ENCODE measurements around the gene PLCL1.

The PLCL1 gene

GRCh38 chr2:198117406-198118041, 313.1 kb downstream of the PLCL1 start:
- DNase-seq (ENCODE audit: low read depth, low spot score), result peak; percentile 26
- H3K4me3 ChIP-seq (ENCODE audit: low read length), result no peak overlapping the region

- no peak overlapping the region for H3K4me3 ChIP-seq (ENCODE audit: low read length)
- peak; percentile 62 for DNase-seq (ENCODE audit: low read depth, low spot score)
Measured at GRCh38 chr2:198127627-198128026, 323.2 kb downstream of the PLCL1 start.

- H3K4me3 ChIP-seq (ENCODE audit: low read length), result no peak overlapping the region
- DNase-seq (ENCODE audit: low read depth, low spot score), result no peak
Measured at GRCh38 chr2:198129609-198130008, 325.2 kb downstream of the PLCL1 start.

GRCh38 chr2:198134293-198134955, 330.0 kb downstream of the PLCL1 start:
- no peak for DNase-seq (ENCODE audit: low read depth, low spot score)
- no peak overlapping the region for H3K4me3 ChIP-seq (ENCODE audit: low read length)

- H3K4me3 ChIP-seq (ENCODE audit: low read length), result no peak overlapping the region
- no peak for DNase-seq (ENCODE audit: low read depth, low spot score)
Measured at GRCh38 chr2:198135481-198135934, 331.1 kb downstream of the PLCL1 start.

GRCh38 chr2:198136142-198136541, 331.7 kb downstream of the PLCL1 start:
- DNase-seq (ENCODE audit: low read depth, low spot score), result no peak
- H3K4me3 ChIP-seq (ENCODE audit: low read length), result no peak overlapping the region

- no peak for DNase-seq (ENCODE audit: low read depth, low spot score)
Measured at GRCh38 chr2:198137733-198138132, 333.3 kb downstream of the PLCL1 start.

GRCh38 chr2:198141726-198142125, 337.3 kb downstream of the PLCL1 start:
- no peak overlapping the region for H3K4me3 ChIP-seq (ENCODE audit: low read length)

More at GRCh38 chr2:198137733-198138132, 333.3 kb downstream of the PLCL1 start:
- H3K4me3 ChIP-seq (ENCODE audit: low read length), result no peak overlapping the region

GRCh38 chr2:198143156-198143555, 338.8 kb downstream of the PLCL1 start:
- no peak overlapping the region for H3K4me3 ChIP-seq (ENCODE audit: low read length)
- DNase-seq (ENCODE audit: low read depth, low spot score), result no peak

More at GRCh38 chr2:198141726-198142125, 337.3 kb downstream of the PLCL1 start:
- DNase-seq (ENCODE audit: low read depth, low spot score), result no peak

GRCh38 chr2:198143793-198144192, 339.4 kb downstream of the PLCL1 start:
- DNase-seq (ENCODE audit: low read depth, low spot score), result no peak
- no peak overlapping the region for H3K4me3 ChIP-seq (ENCODE audit: low read length)

GRCh38 chr2:198144660-198145059, 340.3 kb downstream of the PLCL1 start:
- peak; percentile 98 for DNase-seq (ENCODE audit: low read depth, low spot score)

GRCh38 chr2:198146346-198146940, 342.1 kb downstream of the PLCL1 start:
- H3K4me3 ChIP-seq (ENCODE audit: low read length), result no peak overlapping the region
- no peak for DNase-seq (ENCODE audit: low read depth, low spot score)

More at GRCh38 chr2:198144660-198145059, 340.3 kb downstream of the PLCL1 start:
- no peak overlapping the region for H3K4me3 ChIP-seq (ENCODE audit: low read length)

GRCh38 chr2:198157314-198157713, 352.9 kb downstream of the PLCL1 start:
- DNase-seq (ENCODE audit: low read depth, low spot score), result no peak
- no peak overlapping the region for H3K4me3 ChIP-seq (ENCODE audit: low read length)

- DNase-seq (ENCODE audit: low read depth, low spot score), result no peak
- H3K4me3 ChIP-seq (ENCODE audit: low read length), result no peak overlapping the region
Measured at GRCh38 chr2:198161151-198161550, 356.8 kb downstream of the PLCL1 start.

GRCh38 chr2:198162276-198162675, 357.9 kb downstream of the PLCL1 start:
- no peak for DNase-seq (ENCODE audit: low read depth, low spot score)
- H3K4me3 ChIP-seq (ENCODE audit: low read length), result no peak overlapping the region

GRCh38 chr2:198164843-198165242, 360.4 kb downstream of the PLCL1 start:
- H3K4me3 ChIP-seq (ENCODE audit: low read length), result no peak overlapping the region
- DNase-seq (ENCODE audit: low read depth, low spot score), result no peak

GRCh38 chr2:198165289-198165688, 360.9 kb downstream of the PLCL1 start:
- H3K4me3 ChIP-seq (ENCODE audit: low read length), result no peak overlapping the region
- no peak for DNase-seq (ENCODE audit: low read depth, low spot score)

- H3K4me3 ChIP-seq (ENCODE audit: low read length), result no peak overlapping the region
- no peak for DNase-seq (ENCODE audit: low read depth, low spot score)
Measured at GRCh38 chr2:198167346-198167745, 363.0 kb downstream of the PLCL1 start.

GRCh38 chr2:198168651-198169050, 364.3 kb downstream of the PLCL1 start:
- no peak for DNase-seq (ENCODE audit: low read depth, low spot score)
- H3K4me3 ChIP-seq (ENCODE audit: low read length), result no peak overlapping the region

GRCh38 chr2:198173242-198173641, 368.8 kb downstream of the PLCL1 start:
- no peak for DNase-seq (ENCODE audit: low read depth, low spot score)
- no peak overlapping the region for H3K4me3 ChIP-seq (ENCODE audit: low read length)
